GM12875 (cell line): ENCODE data around the gene FXYD3.

ENCODE experiments used
- H3K4me3 ChIP-seq: one replicate; pipeline ENCODE4 v1.5.1; 2011; ENCODE audit warnings: low read depth, low read length, control low read depth
- CTCF ChIP-seq: IDR thresholded peaks from 2 replicates; pipeline ENCODE4 v1.5.1; 2011; ENCODE audit warnings: low read depth, mild to moderate bottlenecking, control low read depth, inconsistent platforms, low read length, moderate library complexity, borderline replicate concordance; ENCODE audit not compliant: insufficient read depth

The FXYD3 gene

GRCh38 chr19:35077411-35078223 lies 38.0 kb upstream of the FXYD3 start:
- no peak for TF ChIP-seq CTCF
- no peak overlapping the region for H3K4me3 ChIP-seq

- no peak for TF ChIP-seq CTCF
- no peak overlapping the region for H3K4me3 ChIP-seq
These were observed 35.8 kb upstream of the FXYD3 start for GRCh38 chr19:35079826-35080225.

- no peak for TF ChIP-seq CTCF
These were observed 34.9 kb upstream of the FXYD3 start for GRCh38 chr19:35080613-35081170.

GRCh38 chr19:35081201-35081600 lies 34.4 kb upstream of the FXYD3 start:
- H3K4me3 ChIP-seq = no peak overlapping the region
- TF ChIP-seq CTCF = no peak

More at GRCh38 chr19:35080613-35081170, 34.9 kb upstream of the FXYD3 start:
- H3K4me3 ChIP-seq = no peak overlapping the region

- no peak for TF ChIP-seq CTCF
- H3K4me3 ChIP-seq = no peak overlapping the region
These were observed 31.7 kb upstream of the FXYD3 start for GRCh38 chr19:35083691-35084508.

- TF ChIP-seq CTCF = no peak
These were observed 31.2 kb upstream of the FXYD3 start for GRCh38 chr19:35084509-35084762.

GRCh38 chr19:35085947-35086346 lies 29.7 kb upstream of the FXYD3 start:
- no peak overlapping the region for H3K4me3 ChIP-seq
- no peak for TF ChIP-seq CTCF

More at GRCh38 chr19:35084509-35084762, 31.2 kb upstream of the FXYD3 start:
- H3K4me3 ChIP-seq = no peak overlapping the region
